ENCODE measurements around the gene EME1.
"Not testable (repeated sequence)": the region's sequence is repeated elsewhere in the genome, so short reads cannot be mapped to it uniquely, and the experiment has no call there.

EME1 gene

DNA sequence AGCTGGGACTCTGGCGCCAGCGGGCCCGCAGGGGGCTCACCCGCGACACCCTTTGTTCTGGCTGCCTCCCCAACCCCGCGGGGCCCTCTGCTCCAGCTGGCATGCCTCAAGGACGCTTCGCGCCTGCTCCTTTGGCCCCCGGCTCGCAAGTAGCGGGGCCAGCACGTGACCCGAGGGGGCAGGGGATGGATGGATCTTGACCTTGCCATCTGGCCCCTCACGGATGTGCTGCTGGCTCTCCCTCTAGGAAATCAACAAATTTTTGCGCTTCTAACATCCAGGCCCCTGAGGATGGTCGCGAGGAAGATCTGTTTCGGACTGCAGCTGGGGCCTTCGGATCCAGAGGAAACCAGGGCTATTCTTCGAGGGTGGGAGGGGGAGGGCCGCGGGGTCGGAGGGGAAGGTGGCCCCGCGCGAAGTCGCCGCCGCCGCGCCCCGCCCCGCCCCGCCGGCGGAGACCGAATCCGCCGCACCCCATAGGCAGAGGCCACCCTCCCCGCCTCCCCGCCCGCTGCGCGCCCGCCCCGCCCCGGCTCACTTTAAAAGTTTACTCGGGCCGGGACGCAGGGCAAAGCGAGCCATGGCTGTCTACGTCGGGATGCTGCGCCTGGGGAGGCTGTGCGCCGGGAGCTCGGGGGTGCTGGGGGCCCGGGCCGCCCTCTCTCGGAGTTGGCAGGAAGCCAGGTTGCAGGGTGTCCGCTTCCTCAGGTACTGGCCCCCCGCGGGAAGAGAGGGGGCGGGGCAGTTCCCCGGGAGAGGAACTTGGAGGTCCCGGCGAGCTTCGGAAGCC is 52.8 kb downstream of the EME1 start, which contains the start of gene ACSF2:
ACSF2 (plus strand) TSS at position 537 of the 790 bp plus-strand sequence; CDS start at position 581, 44 bp downstream.
- peak; percentile 37 for DNase-seq (ENCODE audit: low read depth)

GRCh38 chr17:50426472-50426782 is 53.4 kb downstream of the EME1 start:
- no peak for DNase-seq (ENCODE audit: low read depth)

DNA sequence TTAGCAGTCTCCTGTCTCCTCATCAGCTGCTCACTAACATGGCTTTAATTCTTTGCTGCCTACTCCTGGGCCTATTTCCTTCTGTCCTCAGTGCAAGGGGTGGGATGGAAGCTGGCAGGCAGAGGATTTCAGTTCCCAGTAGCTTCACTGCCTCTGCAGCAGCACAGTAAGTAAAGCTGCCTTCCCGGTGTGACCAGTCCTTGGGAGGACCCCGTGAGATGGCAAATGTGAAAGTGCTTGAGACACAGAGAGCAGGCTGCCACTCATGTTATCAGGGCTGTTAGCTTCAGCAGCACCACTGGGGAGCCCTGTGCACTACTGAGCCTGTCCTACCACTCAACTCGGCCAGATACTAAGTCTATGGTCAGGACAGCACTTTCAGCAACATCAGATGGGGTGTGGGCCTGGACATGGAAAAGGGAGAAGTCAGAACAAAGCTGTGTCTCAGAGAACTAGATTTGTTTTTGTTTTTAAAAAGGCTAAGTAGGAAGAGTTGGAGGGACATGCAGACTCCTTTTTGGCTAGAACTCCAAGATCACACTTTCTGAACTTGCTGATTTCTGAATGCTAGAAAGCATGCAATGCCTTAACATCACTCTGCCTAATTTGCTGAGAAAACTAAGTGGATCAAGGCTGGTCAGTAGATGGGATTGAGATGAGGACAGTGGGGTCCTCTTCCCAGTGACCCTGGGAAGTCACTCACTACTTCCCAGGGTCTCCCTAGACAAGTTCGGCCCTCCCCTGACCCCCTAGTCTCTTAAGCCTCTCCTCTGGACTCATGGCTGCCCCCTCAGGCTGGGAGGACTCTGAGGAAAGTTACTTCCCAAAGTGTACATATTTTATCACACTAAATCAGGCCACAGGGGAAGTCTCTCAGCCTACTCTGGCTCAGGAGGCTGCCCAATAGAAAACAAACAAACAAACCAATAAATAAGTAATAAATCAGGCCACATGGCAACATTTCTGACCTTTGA is 54.1 kb downstream of the EME1 start:
- DNase-seq (ENCODE audit: low read depth), result no peak

GRCh38 chr17:50428126-50428525 is 55.1 kb downstream of the EME1 start:
- not testable (repeated sequence) for DNase-seq (ENCODE audit: low read depth)

DNA sequence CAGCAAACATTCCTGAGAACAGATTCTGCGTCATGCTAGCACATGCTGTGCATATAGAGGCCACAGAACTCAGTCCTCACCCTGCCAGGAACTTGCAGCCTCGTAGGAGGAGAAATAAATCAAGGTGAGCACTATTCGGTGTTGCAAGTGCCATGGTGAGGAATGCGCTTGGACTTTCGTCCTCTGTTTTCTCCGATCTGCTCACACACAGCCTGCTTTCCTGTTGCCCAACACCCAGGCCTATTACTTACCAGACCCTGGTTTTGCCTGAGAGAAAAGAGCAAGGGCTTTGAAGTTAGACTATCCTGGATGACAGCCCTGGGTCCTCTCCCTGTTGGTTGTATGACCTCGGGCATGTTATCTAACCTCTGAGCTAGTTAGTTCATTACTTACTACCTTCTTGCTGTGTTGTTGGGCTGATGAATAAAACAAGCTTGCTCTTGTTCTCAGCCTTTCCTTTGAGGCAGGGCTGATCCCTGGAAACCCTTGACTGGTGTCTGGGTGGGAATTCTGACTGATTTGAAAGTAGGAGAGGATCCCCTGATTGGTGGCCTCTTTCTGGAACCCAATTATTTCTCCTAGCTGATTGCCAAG is 55.9 kb downstream of the EME1 start:
- no peak for DNase-seq (ENCODE audit: low read depth)

DNA sequence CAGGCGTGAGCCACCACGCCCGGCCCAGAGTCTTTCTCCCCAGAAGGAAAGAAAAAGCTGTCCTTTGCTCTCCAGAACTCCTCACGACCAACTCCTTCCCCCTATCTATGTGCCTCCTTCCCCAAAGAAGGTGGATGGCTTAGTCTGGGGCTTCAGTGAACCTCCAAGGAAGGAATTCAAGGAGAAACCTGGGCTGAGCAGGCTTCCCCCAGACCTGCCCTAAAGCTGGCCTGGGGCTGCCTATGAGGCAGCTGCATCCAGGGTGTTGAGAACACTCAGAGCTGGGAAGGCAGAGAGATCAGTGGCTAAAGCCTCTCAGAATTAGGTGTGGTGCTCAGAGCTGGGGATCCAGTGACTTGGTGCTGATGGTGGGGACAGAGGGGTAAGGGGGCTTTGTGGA is 56.8 kb downstream of the EME1 start:
- no peak for DNase-seq (ENCODE audit: low read depth)
